PFSK-1 (cell line): Measurements from ENCODE around the gene JAGN1.

Experiments used
- POLR2AphosphoS5 ChIP-seq: IDR thresholded peaks from 2 replicates; pipeline ENCODE4 v1.6.1; 2012; ENCODE audit warnings: low read depth, mild to moderate bottlenecking, control low read depth, low read length, moderate library complexity
- TAF1 ChIP-seq: IDR thresholded peaks from 2 replicates; pipeline ENCODE4 v1.6.1; 2012; ENCODE audit warnings: low read length, control low read depth, borderline replicate concordance; ENCODE audit not compliant: insufficient read depth
- TF ChIP-seq, protein P1 (sequence below), 2 experiments: IDR thresholded peaks; 2 replicates each; pipeline versions ENCODE4 v1.6.1 to v1.8.0; 2011 to 2012; ENCODE audit warnings: low read depth in 2 of 2, low read length in 2 of 2, control low read depth in 1 of 2, inconsistent platforms in 1 of 2, mild to moderate bottlenecking in 1 of 2, moderate library complexity in 1 of 2; ENCODE audit not compliant: insufficient read depth in 1 of 2

DNA sequence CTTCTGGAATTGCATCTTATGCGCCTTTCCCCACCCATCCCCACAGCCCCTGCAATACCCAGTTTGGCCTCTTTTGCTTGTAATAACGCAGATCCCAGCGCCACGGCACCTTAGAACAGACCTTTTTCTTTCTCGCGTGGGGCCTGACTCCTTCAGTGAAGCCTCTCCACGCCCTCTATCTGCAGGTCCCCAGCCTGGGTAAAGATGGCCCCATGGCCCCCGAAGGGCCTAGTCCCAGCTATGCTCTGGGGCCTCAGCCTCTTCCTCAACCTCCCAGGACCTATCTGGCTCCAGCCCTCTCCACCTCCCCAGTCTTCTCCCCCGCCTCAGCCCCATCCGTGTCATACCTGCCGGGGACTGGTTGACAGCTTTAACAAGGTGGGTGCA lies 43.8 kb downstream of the JAGN1 start:
- TF ChIP-seq, protein P1, sequence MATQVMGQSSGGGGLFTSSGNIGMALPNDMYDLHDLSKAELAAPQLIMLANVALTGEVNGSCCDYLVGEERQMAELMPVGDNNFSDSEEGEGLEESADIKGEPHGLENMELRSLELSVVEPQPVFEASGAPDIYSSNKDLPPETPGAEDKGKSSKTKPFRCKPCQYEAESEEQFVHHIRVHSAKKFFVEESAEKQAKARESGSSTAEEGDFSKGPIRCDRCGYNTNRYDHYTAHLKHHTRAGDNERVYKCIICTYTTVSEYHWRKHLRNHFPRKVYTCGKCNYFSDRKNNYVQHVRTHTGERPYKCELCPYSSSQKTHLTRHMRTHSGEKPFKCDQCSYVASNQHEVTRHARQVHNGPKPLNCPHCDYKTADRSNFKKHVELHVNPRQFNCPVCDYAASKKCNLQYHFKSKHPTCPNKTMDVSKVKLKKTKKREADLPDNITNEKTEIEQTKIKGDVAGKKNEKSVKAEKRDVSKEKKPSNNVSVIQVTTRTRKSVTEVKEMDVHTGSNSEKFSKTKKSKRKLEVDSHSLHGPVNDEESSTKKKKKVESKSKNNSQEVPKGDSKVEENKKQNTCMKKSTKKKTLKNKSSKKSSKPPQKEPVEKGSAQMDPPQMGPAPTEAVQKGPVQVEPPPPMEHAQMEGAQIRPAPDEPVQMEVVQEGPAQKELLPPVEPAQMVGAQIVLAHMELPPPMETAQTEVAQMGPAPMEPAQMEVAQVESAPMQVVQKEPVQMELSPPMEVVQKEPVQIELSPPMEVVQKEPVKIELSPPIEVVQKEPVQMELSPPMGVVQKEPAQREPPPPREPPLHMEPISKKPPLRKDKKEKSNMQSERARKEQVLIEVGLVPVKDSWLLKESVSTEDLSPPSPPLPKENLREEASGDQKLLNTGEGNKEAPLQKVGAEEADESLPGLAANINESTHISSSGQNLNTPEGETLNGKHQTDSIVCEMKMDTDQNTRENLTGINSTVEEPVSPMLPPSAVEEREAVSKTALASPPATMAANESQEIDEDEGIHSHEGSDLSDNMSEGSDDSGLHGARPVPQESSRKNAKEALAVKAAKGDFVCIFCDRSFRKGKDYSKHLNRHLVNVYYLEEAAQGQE (IDR thresholded peaks at IDR 0.05; ENCODE audit: insufficient read depth in 1 of 2, low read depth in 2 of 2, low read length in 2 of 2): no peak
- TF ChIP-seq POLR2AphosphoS5 (no peak), TAF1 (no peak)
